ENCODE data around the gene SENP6. TPM values are rescaled to one million over a fixed set of nuclear protein-coding genes. Genes with fewer than 3 reads are reported as not detected.

SENP6 gene
- total RNA-seq, 1 experiment from 2014 or later, result 94.9 TPM

DNA sequence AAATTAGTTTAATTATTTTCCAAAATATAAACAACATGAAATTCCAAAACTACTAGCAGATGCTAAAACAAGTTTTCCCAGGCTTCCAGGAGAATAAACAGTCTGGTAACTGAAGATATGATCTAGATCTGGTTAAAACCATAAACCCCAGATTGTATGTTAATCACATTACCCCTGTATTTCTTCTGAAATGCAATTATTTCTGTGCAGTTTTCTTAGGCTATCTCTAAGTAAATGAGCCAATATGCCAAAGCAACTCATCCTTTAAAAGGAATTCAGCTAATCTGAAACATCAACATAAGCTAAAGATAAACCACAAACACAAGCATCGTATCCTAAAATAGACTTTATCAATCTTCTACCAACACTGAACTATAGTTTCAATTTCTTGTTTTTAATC lies 44.6 kb upstream of the SENP6 start:
- Histone ChIP-seq H3K36me3 (ENCODE audit: control insufficient read depth, insufficient read depth, low read length) (no peaks in the 10 kb centered on the region), H3K4me3 (ENCODE audit: low read depth, low read length) (no peak overlapping the region), H3K27me3 (replicated peaks; ENCODE audit: control insufficient read depth, insufficient read depth, low read length) (no peaks in the 10 kb centered on the region), H3K9me3 (no peaks in the 10 kb centered on the region), H3K4me1 (no peaks in the 10 kb centered on the region)
- peaks cover 3% of the 10 kb centered on the region for H3K27me3 Mint-ChIP-seq (ENCODE audit: insufficient read depth, unreplicated experiment)
- TF ChIP-seq, protein P1, sequence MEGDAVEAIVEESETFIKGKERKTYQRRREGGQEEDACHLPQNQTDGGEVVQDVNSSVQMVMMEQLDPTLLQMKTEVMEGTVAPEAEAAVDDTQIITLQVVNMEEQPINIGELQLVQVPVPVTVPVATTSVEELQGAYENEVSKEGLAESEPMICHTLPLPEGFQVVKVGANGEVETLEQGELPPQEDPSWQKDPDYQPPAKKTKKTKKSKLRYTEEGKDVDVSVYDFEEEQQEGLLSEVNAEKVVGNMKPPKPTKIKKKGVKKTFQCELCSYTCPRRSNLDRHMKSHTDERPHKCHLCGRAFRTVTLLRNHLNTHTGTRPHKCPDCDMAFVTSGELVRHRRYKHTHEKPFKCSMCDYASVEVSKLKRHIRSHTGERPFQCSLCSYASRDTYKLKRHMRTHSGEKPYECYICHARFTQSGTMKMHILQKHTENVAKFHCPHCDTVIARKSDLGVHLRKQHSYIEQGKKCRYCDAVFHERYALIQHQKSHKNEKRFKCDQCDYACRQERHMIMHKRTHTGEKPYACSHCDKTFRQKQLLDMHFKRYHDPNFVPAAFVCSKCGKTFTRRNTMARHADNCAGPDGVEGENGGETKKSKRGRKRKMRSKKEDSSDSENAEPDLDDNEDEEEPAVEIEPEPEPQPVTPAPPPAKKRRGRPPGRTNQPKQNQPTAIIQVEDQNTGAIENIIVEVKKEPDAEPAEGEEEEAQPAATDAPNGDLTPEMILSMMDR (IDR thresholded peaks at IDR 0.05; ENCODE audit: insufficient read depth in 1 of 2, low read depth in 1 of 2, low read length in 1 of 2, severe bottlenecking in 1 of 2, unreplicated experiment in 1 of 2), result no peak
- no peak overlapping the region for H3K4me3 Mint-ChIP-seq (ENCODE audit: unreplicated experiment)
- no TSS peak for BruUV-seq (replicated peaks)
- CTCF ChIA-PET, result no interaction called here
- H3K27ac Mint-ChIP-seq (ENCODE audit: unreplicated experiment), result no peak overlapping the region
- H3K4me1 Mint-ChIP-seq (ENCODE audit: low read depth, unreplicated experiment), result no peaks in the 10 kb centered on the region
- no peak for DNase-seq
- POLR2A ChIA-PET, result interaction anchor here (0.6 kb wide), 1 partner anchor 267 kb away, joined by 3 read pairs; no protein-coding TSS in a partner anchor
- no peaks in the 10 kb centered on the region for H3K36me3 Mint-ChIP-seq (ENCODE audit: insufficient read depth, unreplicated experiment)
- intact Hi-C loops (cut with micrococcal nuclease; ENCODE audit: unreplicated experiment), result no loop called here
- no peaks in the 10 kb centered on the region for H3K9me3 Mint-ChIP-seq (ENCODE audit: unreplicated experiment)

DNA sequence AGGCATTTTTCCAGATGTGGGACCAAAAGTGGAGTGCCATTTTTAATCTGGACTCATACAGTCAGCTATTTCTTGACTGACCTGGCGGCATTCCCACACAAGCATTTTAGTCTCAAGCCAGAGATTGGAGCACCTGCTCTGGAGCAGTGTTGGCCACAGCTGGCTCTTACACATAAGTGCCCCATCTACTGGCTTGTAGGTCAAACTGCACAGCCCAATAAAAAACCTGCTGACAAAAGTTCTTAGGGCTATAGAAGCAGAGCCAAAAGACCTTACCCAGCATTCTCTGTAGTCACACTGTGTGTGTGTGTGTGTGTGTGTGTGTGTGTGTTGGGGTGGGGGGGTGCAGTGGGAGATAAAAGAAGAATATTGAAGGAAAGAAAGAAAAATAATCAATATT lies 38.6 kb upstream of the SENP6 start:
- H3K4me3 ChIP-seq (ENCODE audit: low read depth, low read length), result no peak overlapping the region
- peaks cover 3% of the 10 kb centered on the region; the same call in 1 of the 2 replicates for H3K9me3 ChIP-seq
- Mint-ChIP-seq H3K27me3 (ENCODE audit: insufficient read depth, unreplicated experiment) (peaks cover 3% of the 10 kb centered on the region), H3K4me1 (ENCODE audit: low read depth, unreplicated experiment) (no peaks in the 10 kb centered on the region), H3K4me3 (ENCODE audit: unreplicated experiment) (no peak overlapping the region), H3K9me3 (ENCODE audit: unreplicated experiment) (peaks cover 34% of the 10 kb centered on the region), H3K36me3 (ENCODE audit: insufficient read depth, unreplicated experiment) (no peaks in the 10 kb centered on the region), H3K27ac (ENCODE audit: unreplicated experiment) (no peak overlapping the region)
- ChIA-PET POLR2A (interaction anchor here (1.1 kb wide), 1 partner anchor 39 kb away, joined by 7 read pairs; the partner anchor contains the start of gene SENP6), CTCF (interaction anchor here (0.7 to 1.2 kb wide), 5 partner anchors 17 to 1990 kb away, joined by 4 to 10 read pairs (median 6); no protein-coding TSS in a partner anchor)
- H3K36me3 ChIP-seq (ENCODE audit: control insufficient read depth, insufficient read depth, low read length), result no peaks in the 10 kb centered on the region
- BruUV-seq (replicated peaks), result no TSS peak
- DNase-seq, result peak in 1 of 2 experiments; percentile 46
- intact Hi-C loops (cut with micrococcal nuclease; ENCODE audit: unreplicated experiment), result no loop called here
- no peaks in the 10 kb centered on the region for H3K4me1 ChIP-seq
- TF ChIP-seq, protein P1 (IDR thresholded peaks at IDR 0.05; ENCODE audit: insufficient read depth in 1 of 2, low read depth in 1 of 2, low read length in 1 of 2, severe bottlenecking in 1 of 2, unreplicated experiment in 1 of 2), result peak; percentile 30 to 55
- no peaks in the 10 kb centered on the region for H3K27me3 ChIP-seq (replicated peaks; ENCODE audit: control insufficient read depth, insufficient read depth, low read length)

DNA sequence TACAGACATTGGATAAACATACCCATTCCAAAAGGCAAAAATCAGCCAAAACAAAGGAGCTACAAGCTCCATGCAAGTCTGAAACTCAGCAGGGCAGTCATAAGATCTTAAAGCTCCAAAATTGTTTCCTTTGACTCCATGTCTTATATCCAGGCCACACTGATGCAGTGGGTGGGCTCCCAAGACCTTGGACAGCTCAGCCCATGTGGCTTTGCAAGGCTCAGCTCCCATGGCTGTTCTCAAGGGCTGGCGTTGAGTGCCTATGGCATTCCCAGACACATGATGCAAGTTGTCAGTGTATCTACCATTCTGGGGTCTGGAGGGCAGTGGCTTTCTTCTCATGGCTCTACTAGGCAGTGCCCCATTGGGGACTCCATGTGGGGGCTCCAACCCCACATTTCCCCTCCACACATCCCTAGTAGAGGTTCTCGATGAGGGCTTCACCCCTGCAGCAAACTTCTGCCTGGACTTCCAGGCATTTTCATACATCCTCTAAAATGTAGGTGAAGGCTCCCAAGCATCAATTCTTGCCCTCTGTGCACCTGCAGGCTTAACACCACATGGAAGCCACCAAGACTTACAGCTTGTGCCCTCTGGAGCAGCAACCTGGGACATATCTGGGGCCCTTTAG lies 35.4 kb upstream of the SENP6 start:
- no peaks in the 10 kb centered on the region for H3K4me1 ChIP-seq
- H3K4me3 Mint-ChIP-seq (ENCODE audit: unreplicated experiment), result no peak overlapping the region
- H3K27ac Mint-ChIP-seq (ENCODE audit: unreplicated experiment), result no peak overlapping the region
- H3K27me3 Mint-ChIP-seq (ENCODE audit: insufficient read depth, unreplicated experiment), result no peaks in the 10 kb centered on the region
- peaks cover 44% of the 10 kb centered on the region for H3K9me3 Mint-ChIP-seq (ENCODE audit: unreplicated experiment)
- ChIA-PET POLR2A (no interaction called here), CTCF (no interaction called here)
- intact Hi-C loops (cut with micrococcal nuclease; ENCODE audit: unreplicated experiment), result no loop called here
- H3K4me1 Mint-ChIP-seq (ENCODE audit: low read depth, unreplicated experiment), result no peaks in the 10 kb centered on the region
- H3K27me3 ChIP-seq (replicated peaks; ENCODE audit: control insufficient read depth, insufficient read depth, low read length), result no peaks in the 10 kb centered on the region
- DNase-seq, result no peak
- no peak overlapping the region for H3K4me3 ChIP-seq (ENCODE audit: low read depth, low read length)
- peaks cover 3% of the 10 kb centered on the region; the same call in 1 of the 2 replicates for H3K9me3 ChIP-seq
- no peaks in the 10 kb centered on the region for H3K36me3 Mint-ChIP-seq (ENCODE audit: insufficient read depth, unreplicated experiment)
- TF ChIP-seq, protein P1 (IDR thresholded peaks at IDR 0.05; ENCODE audit: insufficient read depth in 1 of 2, low read depth in 1 of 2, low read length in 1 of 2, severe bottlenecking in 1 of 2, unreplicated experiment in 1 of 2), result no peak
- BruUV-seq (replicated peaks), result no TSS peak
- no peaks in the 10 kb centered on the region for H3K36me3 ChIP-seq (ENCODE audit: control insufficient read depth, insufficient read depth, low read length)

All from Caco-2 (cell line).